K562 (cell line): ENCODE measurements around the gene MYO18B. TPM values are rescaled to one million over a fixed set of nuclear protein-coding genes. Genes with fewer than 3 reads are reported as not detected.

Experiments used
- ATAC-seq: fragments of 200-7000 bp; cut with Tn5 transposase; 3 replicates; pipeline ENCODE4 v1.9.1; 2020; ENCODE audit warnings: moderate library complexity
- BruUV-seq: library from RNA; stranded (reverse); fragments of 400-500 nt; replicated peaks from 2 replicates; lab custom pipeline; 2021; lab: Mats Ljungman, UMichigan
- CTCF ChIA-PET: fragments of 300-600 bp; formaldehyde crosslinking; extraction: SDS; loops from one replicate; lab custom pipeline; 2021; ENCODE audit warnings: low intra/inter-chr PET ratio; lab: Yijun Ruan, JAX
- POLR2A ChIA-PET: fragments of 300-600, 350-650 bp; sonication (Branson Sonifier 250); formaldehyde crosslinking; extraction: SDS; loops from one replicate; lab custom pipeline; 2021; ENCODE audit warnings: antibody characterized with exemption, inconsistent platforms; lab: Yijun Ruan, JAX
- DNase-seq, 4 experiments: peaks; one replicate each; pipeline versions ENCODE4 v3.0.0 to v3.0.0-alpha.2; 2011 to 2018; ENCODE audit warnings: low spot score in 3 of 4, mixed read lengths in 3 of 4; ENCODE audit errors: extremely low read depth in 1 of 4
- FAIRE-seq: peaks from 2 replicates; lab custom pipeline; 2011; peaks lifted over from hg19 to GRCh38; lab: Jason Lieb, UNC
- H2AFZ ChIP-seq: 2 replicates; pipeline ENCODE4 v1.6.0; 2011; ENCODE audit warnings: low read depth, low read length, control low read depth, inconsistent platforms
- H3K27ac ChIP-seq: fragments of 200-600 bp; 3 replicates; pipeline ENCODE4 v1.8.0; 2011; ENCODE audit warnings: low read depth, mild to moderate bottlenecking, control low read depth, inconsistent platforms, low read length, moderate library complexity, mixed read lengths; ENCODE audit errors: extremely low read depth
- H3K27me3 ChIP-seq, 2 experiments: fragments of 300-600 bp in 1 of 2; 2 replicates in 1 of 2; 3 replicates in 1 of 2; pipeline versions ENCODE4 v1.6.0 to v1.8.0; 2011; ENCODE audit warnings: inconsistent platforms in 2 of 2, low read length in 2 of 2, mild to moderate bottlenecking in 1 of 2, mixed read lengths in 1 of 2, moderate library complexity in 1 of 2; ENCODE audit not compliant: control insufficient read depth in 2 of 2, insufficient read depth in 2 of 2
- H3K36me3 ChIP-seq: fragments of 300-600 bp; 3 replicates; pipeline ENCODE4 v1.8.0; 2011; ENCODE audit warnings: mild to moderate bottlenecking, low read length, inconsistent platforms; ENCODE audit not compliant: control insufficient read depth, insufficient read depth
- H3K4me1 ChIP-seq, 2 experiments: fragments of 200-600 bp in 1 of 2; replicated peaks in 1 of 2; 2 replicates in 1 of 2; 3 replicates in 1 of 2; pipeline versions ENCODE4 v1.5.1 to v1.8.0; 2011; ENCODE audit warnings: inconsistent platforms in 2 of 2, low read length in 2 of 2, mild to moderate bottlenecking in 1 of 2, mixed read lengths in 1 of 2, moderate library complexity in 1 of 2; ENCODE audit not compliant: control insufficient read depth in 2 of 2, insufficient read depth in 2 of 2
- H3K4me2 ChIP-seq: 2 replicates; pipeline ENCODE4 v1.6.1; 2011; ENCODE audit warnings: low read length, control low read depth, inconsistent platforms, mixed read lengths; ENCODE audit not compliant: insufficient read depth
- H3K4me3 ChIP-seq: fragments of 200-600 bp; sonication (generic), shearing (Covaris generic); 2 replicates; pipeline ENCODE4 v1.5.1; 2016; ENCODE audit warnings: control low read depth, inconsistent platforms
- H3K79me2 ChIP-seq: fragments of 200-600 bp; 3 replicates; pipeline ENCODE4 v1.8.0; 2011; ENCODE audit warnings: low read length, inconsistent platforms; ENCODE audit not compliant: control insufficient read depth, insufficient read depth
- H3K9ac ChIP-seq, 2 experiments: 2 replicates each; pipeline versions ENCODE4 v1.6.0 to v1.6.1; 2011; ENCODE audit warnings: low read depth in 2 of 2, low read length in 2 of 2, control low read depth in 1 of 2, inconsistent platforms in 1 of 2, mild to moderate bottlenecking in 1 of 2, mixed read lengths in 1 of 2; ENCODE audit not compliant: insufficient read depth in 1 of 2
- H3K9me1 ChIP-seq: one replicate; pipeline ENCODE4 v1.6.0; 2011; ENCODE audit warnings: inconsistent platforms, mild to moderate bottlenecking, low read length, moderate library complexity; ENCODE audit not compliant: control insufficient read depth, insufficient read depth
- H3K9me3 ChIP-seq: replicated peaks from 2 replicates; pipeline ENCODE4 v1.5.1; 2011; ENCODE audit warnings: low read depth, low read length, inconsistent platforms; ENCODE audit not compliant: control insufficient read depth, insufficient read depth
- H4K20me1 ChIP-seq: replicated peaks from 2 replicates; pipeline ENCODE4 v1.6.1; 2011; ENCODE audit warnings: low read length, inconsistent platforms, mixed read lengths; ENCODE audit not compliant: control insufficient read depth, insufficient read depth
- MEIS2 ChIP-seq: fragments of 450-650 bp; IDR thresholded peaks from 2 replicates; pipeline ENCODE4 v1.6.1; 2014; ENCODE audit warnings: mild to moderate bottlenecking; ENCODE audit not compliant: partially characterized antibody
- MYC ChIP-seq, 2 experiments: fragments of 250-450 bp in 1 of 2; sonication (Bioruptor Pico) in 1 of 2; IDR thresholded peaks; 2 replicates each; pipeline versions ENCODE4 v1.5.1 to v1.6.1; 2012 to 2021; ENCODE audit warnings: low read depth in 2 of 2, borderline replicate concordance in 1 of 2, improper control_type of control experiment in 1 of 2, low read length in 1 of 2, mild to moderate bottlenecking in 1 of 2, moderate library complexity in 1 of 2
- NR3C1 ChIP-seq: sonication (generic); formaldehyde crosslinking; IDR thresholded peaks from 2 replicates; pipeline ENCODE4 v1.8.1; 2022; ENCODE audit warnings: missing genetic modification reagents
- WGBS: fragments of 100-300 bp; shearing (Covaris generic); methylation state at CpG from one replicate; pipeline ENCODE4 v1.1.6; 2016; ENCODE audit warnings: low coverage, mixed read lengths; ENCODE audit not compliant: insufficient coverage; ENCODE audit errors: missing lambda C conversion rate; 5-methylcytosine and 5-hydroxymethylcytosine counted together
- in situ Hi-C: fragments of 300-500 bp; cut with MboI; formaldehyde crosslinking; loops from 4 replicates; pipeline ENCODE4 v1.15.0; 2018; ENCODE audit warnings: inconsistent platforms, mixed read lengths
- intact Hi-C: fragments of 100-400 bp; cut with micrococcal nuclease; formaldehyde crosslinking; loops from 2 replicates; pipeline ENCODE4 v1.14.2; 2022
- polyA plus RNA-seq, 8 experiments: library from polyadenylated mRNA; depleted of rRNA in 4 of 8; stranded (reverse) in 5 of 8; unstranded in 3 of 8; fragments of >200 nt; fragmentation: Nextera tagmentation in 2 of 8; fragmentation: Illumina TruSeq in 1 of 8; extraction: Ambion mirVana in 2 of 8; extraction: Trizol in 1 of 8; gene quantifications; 2 replicates each; pipeline versions ENCODE4 v1.2.1 to v1.2.3, GENCODE V29; 2011 to 2014; ENCODE audit warnings: inconsistent platforms in 1 of 8, missing spikeins in 1 of 8
- total RNA-seq, 7 experiments: library from RNA; depleted of rRNA in 6 of 7; stranded (reverse); fragments of >200 nt in 6 of 7; fragmentation: Illumina TruSeq in 2 of 7; extraction: Trizol in 2 of 7; gene quantifications; 2 replicates each; pipeline versions ENCODE4 v1.2.1 to v1.2.3, GENCODE V29; 2011 to 2021; ENCODE audit warnings: low replicate concordance in 1 of 7
- TF ChIP-seq, protein P1 (sequence below): fragments of 250-450 bp; sonication (Bioruptor Pico); IDR thresholded peaks from 2 replicates; pipeline ENCODE4 v1.6.1; 2021; ENCODE audit warnings: mild to moderate bottlenecking
- TF ChIP-seq, protein P2 (sequence below): IDR thresholded peaks from 2 replicates; pipeline ENCODE4 v1.6.1; 2016; ENCODE audit warnings: missing genetic modification characterization, missing compliant biosample characterization

The MYO18B gene
- total and polyA plus RNA-seq, 9 of the 15 experiments (the other 6 are each of a cell fraction or from before 2014, with no cell fraction given), result 0.06 to 7.0 (median 4.3) TPM

DNA sequence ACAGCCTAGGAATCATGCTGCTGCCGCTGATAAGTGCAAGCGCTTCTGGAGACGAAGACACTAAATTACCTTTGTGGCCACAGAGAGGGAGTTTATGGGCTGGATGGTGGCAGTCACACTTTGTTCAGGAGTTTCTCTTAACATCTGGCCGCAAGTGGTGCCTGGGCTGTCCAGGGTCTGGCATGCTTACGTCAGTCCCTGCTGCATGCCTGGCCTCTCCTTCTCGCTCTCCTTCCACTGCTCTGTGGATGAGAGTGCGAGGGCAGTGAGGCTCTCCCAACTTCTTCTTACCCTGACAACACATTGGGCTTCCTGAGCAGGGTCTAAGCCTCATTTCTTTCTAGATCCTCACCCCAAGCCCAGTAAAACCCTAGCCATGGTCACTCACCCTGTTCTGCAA lies 266.6 kb downstream of the MYO18B start:
- Histone ChIP-seq H3K9me3 (no peaks in the 10 kb centered on the region), H3K4me3 (no peak overlapping the region), H3K4me2 (no peak overlapping the region), H3K79me2 (no peaks in the 10 kb centered on the region), H3K9ac (no peak overlapping the region), H4K20me1 (no peaks in the 10 kb centered on the region), H2AFZ (no peak overlapping the region), H3K27ac (no peak overlapping the region), H3K27me3 (no peaks in the 10 kb centered on the region), H3K9me1 (no peaks in the 10 kb centered on the region), H3K36me3 (no peaks in the 10 kb centered on the region), H3K4me1 (no peaks in the 10 kb centered on the region)
- WGBS, result 58% methylated on average over 7 of the region's 7 CpGs
- ChIA-PET POLR2A (no interaction called here), CTCF (no interaction called here)
- intact Hi-C loops, result no loop called here
- no peak for DNase-seq
- no peak for FAIRE-seq
- no TSS peak for BruUV-seq
- ATAC-seq, result no peak
- TF ChIP-seq, protein P1, sequence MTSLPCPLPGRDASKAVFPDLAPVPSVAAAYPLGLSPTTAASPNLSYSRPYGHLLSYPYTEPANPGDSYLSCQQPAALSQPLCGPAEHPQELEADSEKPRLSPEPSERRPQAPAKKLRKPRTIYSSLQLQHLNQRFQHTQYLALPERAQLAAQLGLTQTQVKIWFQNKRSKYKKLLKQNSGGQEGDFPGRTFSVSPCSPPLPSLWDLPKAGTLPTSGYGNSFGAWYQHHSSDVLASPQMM (CRISPR knock-in tag), result no peak
- TF ChIP-seq MEIS2, result peak; percentile 2
- in situ Hi-C loops, result no loop called here

DNA sequence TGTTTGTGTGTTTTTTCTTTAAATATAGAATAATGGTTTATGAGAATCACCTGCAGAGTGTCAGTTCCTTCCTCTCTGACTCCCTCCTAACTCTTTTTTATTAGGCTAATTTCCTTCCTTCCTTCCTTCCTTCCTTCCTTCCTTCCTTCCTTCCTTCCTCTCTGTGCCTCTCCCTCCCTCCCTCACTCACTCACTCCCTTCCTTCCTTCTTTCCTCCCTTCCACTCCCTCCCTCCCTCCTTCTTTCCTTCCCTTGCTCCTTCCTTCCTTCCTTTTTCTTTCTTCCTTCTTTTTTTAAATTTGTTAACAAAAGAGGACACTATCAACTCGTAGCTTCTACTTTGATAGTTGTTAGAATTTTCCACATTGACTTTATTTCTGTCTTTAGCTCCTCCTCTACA lies 274.9 kb downstream of the MYO18B start:
- TF ChIP-seq NR3C1 (CRISPR knock-in tag) (no peak), MYC (IDR thresholded peaks at IDR 0.05; ENCODE audit: low read depth, low read length) (no peak), MYC (CRISPR knock-in tag; IDR thresholded peaks at IDR 0.05; ENCODE audit: borderline replicate concordance, low read depth) (no peak)
- TF ChIP-seq, protein P2, sequence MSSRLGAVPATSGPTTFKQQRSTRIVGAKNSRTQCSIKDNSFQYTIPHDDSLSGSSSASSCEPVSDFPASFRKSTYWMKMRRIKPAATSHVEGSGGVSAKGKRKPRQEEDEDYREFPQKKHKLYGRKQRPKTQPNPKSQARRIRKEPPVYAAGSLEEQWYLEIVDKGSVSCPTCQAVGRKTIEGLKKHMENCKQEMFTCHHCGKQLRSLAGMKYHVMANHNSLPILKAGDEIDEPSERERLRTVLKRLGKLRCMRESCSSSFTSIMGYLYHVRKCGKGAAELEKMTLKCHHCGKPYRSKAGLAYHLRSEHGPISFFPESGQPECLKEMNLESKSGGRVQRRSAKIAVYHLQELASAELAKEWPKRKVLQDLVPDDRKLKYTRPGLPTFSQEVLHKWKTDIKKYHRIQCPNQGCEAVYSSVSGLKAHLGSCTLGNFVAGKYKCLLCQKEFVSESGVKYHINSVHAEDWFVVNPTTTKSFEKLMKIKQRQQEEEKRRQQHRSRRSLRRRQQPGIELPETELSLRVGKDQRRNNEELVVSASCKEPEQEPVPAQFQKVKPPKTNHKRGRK, result 0 out of 2 replicates have a peak, but pooled peaks have one; percentile 42
- no TSS peak for BruUV-seq

More for the DNA sequence above, 274.9 kb downstream of the MYO18B start:
- no peak overlapping the region for H3K4me3 ChIP-seq
- in situ Hi-C loops, result no loop called here
- no peak overlapping the region for H3K4me2 ChIP-seq
- no peak overlapping the region for H3K9ac ChIP-seq
- no peaks in the 10 kb centered on the region for H4K20me1 ChIP-seq
- ChIA-PET POLR2A (interaction anchor here (0.5 kb wide), 1 partner anchor 25 kb away, joined by 3 read pairs; no protein-coding TSS in a partner anchor), CTCF (no interaction called here)
- no peak for ATAC-seq
- no peak overlapping the region for H3K27ac ChIP-seq
- 0% methylated on average over 1 of the region's 1 CpG for WGBS
- no peaks in the 10 kb centered on the region for H3K9me1 ChIP-seq
- H3K27me3 ChIP-seq, result no peaks in the 10 kb centered on the region
- H3K9me3 ChIP-seq, result no peaks in the 10 kb centered on the region
- H3K79me2 ChIP-seq, result no peaks in the 10 kb centered on the region
- no peak for DNase-seq
- H2AFZ ChIP-seq, result no peak overlapping the region
- H3K36me3 ChIP-seq, result no peaks in the 10 kb centered on the region; the same call in 2 of the 3 replicates
- no peak for FAIRE-seq
- no peaks in the 10 kb centered on the region for H3K4me1 ChIP-seq
- intact Hi-C loops, result no loop called here
